WI38 (cell line): ENCODE results near the gene ACVR1.

ENCODE experiments used
- H3K4me3 ChIP-seq: 2 replicates; pipeline ENCODE4 v1.5.1; 2011; ENCODE audit warnings: low read depth, mild to moderate bottlenecking, control low read depth, low read length
- TF ChIP-seq, protein P1 (sequence below): IDR thresholded peaks from 2 replicates; pipeline ENCODE4 v1.5.1; 2012; ENCODE audit warnings: low read depth, mild to moderate bottlenecking, control low read depth, low read length

Gene ACVR1

GRCh38 chr2:157876066-157876785, at the start of gene ACVR1:
TSS of gene ACVR1 (minus strand) at chr2:157876330. CDS start at chr2:157799493, 76,837 bp downstream.
- TF ChIP-seq, protein P1, sequence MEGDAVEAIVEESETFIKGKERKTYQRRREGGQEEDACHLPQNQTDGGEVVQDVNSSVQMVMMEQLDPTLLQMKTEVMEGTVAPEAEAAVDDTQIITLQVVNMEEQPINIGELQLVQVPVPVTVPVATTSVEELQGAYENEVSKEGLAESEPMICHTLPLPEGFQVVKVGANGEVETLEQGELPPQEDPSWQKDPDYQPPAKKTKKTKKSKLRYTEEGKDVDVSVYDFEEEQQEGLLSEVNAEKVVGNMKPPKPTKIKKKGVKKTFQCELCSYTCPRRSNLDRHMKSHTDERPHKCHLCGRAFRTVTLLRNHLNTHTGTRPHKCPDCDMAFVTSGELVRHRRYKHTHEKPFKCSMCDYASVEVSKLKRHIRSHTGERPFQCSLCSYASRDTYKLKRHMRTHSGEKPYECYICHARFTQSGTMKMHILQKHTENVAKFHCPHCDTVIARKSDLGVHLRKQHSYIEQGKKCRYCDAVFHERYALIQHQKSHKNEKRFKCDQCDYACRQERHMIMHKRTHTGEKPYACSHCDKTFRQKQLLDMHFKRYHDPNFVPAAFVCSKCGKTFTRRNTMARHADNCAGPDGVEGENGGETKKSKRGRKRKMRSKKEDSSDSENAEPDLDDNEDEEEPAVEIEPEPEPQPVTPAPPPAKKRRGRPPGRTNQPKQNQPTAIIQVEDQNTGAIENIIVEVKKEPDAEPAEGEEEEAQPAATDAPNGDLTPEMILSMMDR = no peak
- H3K4me3 ChIP-seq = peak within 1 kb of the TSS; percentile 76

DNA sequence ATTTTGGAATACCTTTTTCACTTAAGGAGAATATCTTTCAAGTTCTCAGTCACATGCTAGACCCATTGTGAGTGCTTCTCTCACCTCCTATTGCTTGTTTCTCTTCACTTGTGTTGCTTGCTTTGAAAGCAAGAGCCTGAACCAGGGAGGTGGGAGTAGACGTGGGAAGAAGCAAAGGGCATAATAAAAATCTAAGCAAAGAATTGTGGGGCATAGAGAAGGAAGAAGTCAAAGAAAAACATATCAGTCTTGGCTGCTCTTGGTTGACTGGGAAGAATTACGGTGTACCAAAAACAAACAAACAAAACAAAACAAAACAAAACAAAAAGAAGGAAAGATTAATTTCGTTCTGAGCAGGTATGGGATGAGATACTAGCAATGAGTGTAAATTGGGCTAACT, 48.9 kb upstream of the ACVR1 start:
- TF ChIP-seq, protein P1 = no peak
- H3K4me3 ChIP-seq = no peak overlapping the region

DNA sequence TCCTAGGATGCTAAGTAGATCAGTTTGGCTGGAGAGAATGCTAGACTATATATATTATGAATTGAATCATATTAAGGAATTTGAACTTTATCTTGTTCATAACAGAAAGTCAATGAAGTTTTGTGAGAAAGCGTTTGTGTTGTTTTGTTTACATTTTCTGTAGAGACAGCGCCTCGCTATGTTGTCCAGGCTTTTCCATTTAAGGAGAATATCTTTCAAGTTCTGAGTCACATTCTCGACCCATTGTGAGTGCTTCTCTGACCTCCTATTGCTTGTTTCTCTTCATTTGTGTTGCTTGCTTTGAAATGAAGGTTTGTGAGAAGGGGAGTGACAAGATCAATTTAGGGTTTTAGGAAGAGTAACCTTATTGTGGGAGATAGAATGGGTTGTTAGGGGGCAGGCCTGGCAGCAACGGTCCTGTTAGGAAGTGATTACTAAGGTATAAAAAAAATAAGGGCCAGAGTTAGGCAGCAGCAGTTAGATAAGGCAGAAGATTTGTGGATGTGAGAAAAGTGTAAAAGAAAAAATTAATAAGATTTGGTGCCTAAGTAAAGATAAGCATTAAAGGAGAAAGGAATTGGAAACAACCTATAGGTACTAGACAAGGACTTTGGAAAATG, 47.6 kb upstream of the ACVR1 start:
- TF ChIP-seq, protein P1 = no peak
- H3K4me3 ChIP-seq = no peak overlapping the region

DNA sequence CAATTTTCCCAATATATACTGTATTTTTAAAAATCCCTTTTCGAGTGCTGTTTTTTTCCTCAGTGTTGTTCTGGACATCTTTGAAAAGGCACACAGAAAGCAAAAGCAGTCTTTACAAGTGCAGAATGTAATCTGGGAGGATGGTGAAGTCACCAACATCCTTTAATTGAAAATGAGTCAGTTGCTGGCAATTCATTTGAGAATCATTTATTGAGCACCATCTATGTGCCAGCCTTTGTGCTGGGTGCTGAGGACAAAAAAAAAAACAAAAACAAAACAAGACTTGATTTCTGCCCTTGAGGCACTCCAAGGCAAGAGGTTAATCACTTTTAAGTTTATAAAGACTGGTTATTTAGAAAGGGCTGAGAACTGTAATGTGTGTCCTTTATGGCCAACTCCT, 46.7 kb upstream of the ACVR1 start:
- no peak overlapping the region for H3K4me3 ChIP-seq
- TF ChIP-seq, protein P1 = no peak

- TF ChIP-seq, protein P1 = no peak
- H3K4me3 ChIP-seq = no peak overlapping the region
Measured at GRCh38 chr2:157922336-157922735, 46.2 kb upstream of the ACVR1 start.

DNA sequence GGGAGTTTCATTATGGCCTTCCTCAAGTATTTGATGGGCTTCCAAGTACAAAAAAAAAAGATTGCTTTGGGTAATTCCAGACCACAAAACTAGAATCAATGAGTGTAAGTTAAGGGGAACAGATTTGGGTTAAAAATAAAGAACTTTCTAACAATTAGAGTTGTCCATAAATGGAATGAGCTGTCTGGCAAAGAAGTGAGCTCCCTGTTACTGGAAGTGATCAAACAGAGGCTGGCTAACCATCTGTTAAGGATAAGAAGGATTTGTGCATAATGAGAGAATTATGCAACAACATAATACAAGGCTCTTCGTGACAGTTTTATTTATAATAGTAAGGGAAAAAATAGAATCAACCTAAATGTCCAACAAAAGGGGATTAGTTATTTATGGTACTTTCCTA, 44.6 kb upstream of the ACVR1 start:
- TF ChIP-seq, protein P1 = no peak
- H3K4me3 ChIP-seq = no peak overlapping the region

- TF ChIP-seq, protein P1 = no peak
- no peak overlapping the region for H3K4me3 ChIP-seq
Measured at GRCh38 chr2:157919181-157919580, 43.1 kb upstream of the ACVR1 start.
